Activated CD8-positive, alpha-beta memory T cell treated with anti-CD3 and anti-CD28 coated beads, Interleukin-2, amount 50 U/mL, for 1 hour (primary cell): ENCODE results near the gene DIP2C.
"Not testable (repeated sequence)": the region's sequence is repeated elsewhere in the genome, so short reads cannot be mapped to it uniquely, and the experiment has no call there.

ENCODE experiments used
- DNase-seq: peaks from one replicate; pipeline ENCODE4 v3.0.0-alpha.2; 2020; ENCODE audit errors: extremely low read depth

The DIP2C gene

DNA sequence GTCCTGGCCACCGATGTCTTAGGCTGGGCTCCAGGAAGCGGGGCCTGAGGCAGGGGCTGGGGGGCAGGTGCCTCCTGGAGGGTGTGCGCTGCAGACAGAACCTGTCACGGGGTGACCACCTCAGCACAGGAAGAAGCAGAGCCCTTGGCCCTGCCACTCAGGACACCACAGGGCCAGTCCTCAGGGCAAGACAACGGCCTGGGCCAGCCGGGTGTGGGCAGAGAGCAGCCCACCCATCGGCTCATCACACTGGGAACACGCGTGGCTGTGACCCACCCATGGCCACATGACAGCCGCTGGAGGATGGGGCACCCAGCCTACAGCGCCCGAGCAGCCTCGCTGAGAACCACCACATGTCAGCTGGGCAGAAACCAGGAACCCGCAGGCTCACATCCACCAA lies 5.9 kb upstream of the DIP2C start:
- DNase-seq: no peak

DNA sequence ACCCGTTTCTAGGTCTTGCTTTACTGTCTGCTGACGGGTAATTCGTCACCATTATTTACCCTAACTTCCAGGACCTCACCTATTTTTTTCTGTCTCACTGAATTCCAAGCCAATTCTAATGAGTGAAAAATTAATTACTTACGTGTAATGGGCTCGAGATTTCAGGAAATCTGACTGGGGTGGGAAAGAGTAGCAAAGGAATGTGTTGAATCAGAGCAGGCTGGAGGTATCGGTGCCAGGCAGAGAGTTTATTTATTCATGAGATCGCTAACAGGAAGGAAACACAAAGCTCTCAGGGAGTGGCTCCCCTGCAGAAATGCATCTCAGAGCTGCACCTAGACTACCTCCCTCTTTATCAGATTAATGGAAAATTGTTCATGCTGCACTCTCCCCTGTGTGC lies 4.0 kb upstream of the DIP2C start:
- DNase-seq: no peak

DNA sequence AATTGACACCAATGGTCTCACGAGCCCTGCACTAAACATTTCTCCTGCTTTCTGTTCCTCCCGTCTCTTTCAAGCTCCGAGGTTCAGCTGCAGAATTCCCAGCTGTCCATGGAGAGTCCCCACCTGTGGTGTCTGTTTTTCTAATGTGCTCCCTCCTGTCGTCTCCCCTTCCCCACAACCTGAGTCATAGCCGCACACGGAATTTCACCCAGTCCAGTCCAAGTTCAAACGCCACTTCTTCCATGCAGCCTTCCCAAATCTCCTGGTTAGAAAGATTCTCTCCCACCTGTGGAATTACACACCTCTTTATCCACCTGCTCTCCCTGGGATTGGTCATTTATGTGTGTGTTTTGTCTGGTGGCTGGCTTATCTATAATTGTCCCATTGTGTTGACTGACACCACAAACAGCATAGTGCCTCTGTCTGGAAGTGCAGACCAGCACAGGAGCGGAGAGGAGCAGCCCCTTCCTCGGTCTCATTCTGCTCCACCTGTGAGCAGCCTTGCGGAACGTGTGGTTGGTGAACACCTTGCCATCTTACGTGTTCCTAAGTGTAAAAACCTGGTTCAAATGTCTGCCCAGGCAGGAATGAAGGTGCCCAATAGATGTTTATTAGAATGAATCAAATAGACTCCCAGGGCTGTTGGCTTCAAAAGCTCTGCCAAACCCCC lies 3.3 kb upstream of the DIP2C start:
- no peak for DNase-seq

DNA sequence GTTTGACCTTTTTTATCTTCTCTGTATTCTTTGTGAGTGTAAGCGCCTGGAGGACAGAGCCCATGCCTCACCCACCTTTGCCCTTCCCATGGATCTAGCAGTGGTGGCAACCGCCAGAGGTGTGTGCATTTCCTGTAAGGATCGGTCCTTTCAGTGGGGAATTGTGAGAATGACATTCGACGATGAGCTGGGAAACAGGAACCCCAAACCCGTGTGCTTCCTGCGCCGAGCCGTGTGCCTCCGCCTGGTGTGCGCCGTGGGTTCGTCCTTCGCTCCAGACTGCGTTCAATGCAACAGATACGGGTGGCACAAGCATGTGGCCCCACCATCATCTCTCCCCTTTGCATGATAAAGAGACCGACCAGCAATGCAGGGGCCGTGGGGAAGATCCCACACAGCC lies 1.7 kb upstream of the DIP2C start:
- no peak for DNase-seq

- no peak for DNase-seq
Observed at GRCh38 chr10:690372-691161, 1.1 kb upstream of the DIP2C start.

GRCh38 chr10:689121-689451 lies 382 bp downstream of the DIP2C start:
- DNase-seq: no peak

DNA sequence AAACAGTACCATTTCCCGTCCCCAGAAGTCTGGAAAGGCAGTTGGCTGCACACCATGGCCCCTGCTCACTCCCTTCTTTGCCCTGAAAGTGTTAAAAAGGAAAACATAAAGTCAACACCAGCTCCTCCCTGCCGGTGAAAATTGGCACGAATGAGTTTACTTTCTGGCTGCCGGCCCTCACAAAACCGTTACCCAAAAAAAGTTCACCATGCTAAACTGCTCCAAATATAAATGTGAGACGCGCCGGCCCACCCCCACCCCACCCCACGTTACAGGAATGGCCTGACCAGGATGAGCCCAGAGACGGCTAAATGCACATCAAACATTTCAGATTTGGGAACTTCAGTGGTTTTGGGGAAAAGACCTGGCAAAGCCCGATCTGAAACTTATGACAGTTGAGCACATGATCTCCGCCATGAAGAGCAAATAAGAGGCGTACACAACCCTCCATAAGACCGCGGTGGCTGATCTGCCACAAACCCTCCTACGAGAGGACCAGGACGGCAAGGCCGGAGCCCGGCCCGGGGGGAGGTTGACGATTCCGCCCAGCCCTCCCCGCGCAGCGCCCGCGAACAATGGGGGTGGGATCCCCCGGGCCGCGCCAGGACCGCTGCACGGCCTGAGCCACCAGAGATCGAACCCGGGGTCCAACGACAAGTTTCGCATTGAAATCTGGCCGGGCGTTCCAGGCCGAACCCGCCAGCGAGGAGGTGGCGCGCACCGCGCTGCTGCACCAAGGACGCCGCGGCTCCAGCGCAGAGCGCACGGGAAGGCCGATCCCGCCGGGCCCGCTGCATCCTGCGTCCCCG lies 952 bp downstream of the DIP2C start:
- DNase-seq: no peak

- no peak for DNase-seq
Observed at GRCh38 chr10:687583-688311, 1.7 kb downstream of the DIP2C start.

DNA sequence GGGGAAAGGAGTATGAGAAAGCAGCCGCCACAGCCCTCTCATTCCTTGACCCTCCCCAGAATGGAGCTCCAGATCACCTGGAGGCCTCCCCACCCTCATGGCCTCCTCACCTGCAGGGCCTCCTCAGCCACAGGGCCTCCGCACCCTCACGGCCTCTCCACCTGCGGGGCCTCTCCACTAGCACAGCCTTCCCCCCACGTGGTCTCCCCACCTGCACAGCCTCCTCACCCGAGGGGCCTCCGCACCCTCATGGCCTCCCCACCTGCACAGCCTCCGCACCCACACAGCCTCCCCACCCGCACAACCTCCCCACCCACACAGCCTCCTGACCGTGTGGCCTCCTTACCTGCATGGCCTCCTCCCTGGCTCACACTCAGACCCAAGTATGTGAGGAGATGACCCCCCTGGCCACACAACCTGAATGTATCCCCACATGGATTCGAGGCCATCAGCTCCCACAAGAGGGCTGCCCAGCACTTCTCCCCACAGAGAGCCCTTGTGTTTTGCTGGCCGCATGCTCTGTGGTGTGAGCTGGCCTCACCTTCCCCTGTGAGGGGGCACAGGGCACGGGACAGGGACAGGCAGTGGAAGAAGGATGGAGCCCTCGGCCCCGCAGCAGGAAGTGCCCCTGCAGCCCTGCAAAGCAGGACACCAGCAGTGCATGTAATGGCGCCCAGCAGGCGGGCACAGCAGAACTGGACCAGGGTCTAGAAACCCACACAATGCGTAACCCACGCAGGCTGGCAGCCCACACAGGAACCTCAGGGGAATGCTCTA lies 3.1 kb downstream of the DIP2C start:
- no peak for DNase-seq

DNA sequence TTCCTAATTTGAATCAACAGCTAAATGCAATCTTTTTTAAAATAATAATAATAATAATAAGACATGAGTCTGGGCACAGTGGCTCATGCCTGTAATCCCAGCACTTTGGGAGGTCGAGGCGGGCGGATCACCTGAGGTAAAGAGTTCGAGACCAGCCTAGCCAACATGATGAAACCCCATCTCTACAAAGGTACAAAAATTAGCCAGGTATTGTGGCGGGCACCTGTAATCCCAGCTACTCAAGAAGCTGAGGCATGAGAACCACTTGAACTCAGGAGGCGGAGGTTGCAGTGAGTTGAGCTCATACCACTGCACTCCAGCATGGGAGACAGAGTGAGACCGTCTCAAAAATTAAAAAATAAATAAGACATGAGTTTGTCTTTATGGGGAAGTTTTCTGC lies 3.9 kb downstream of the DIP2C start:
- no peak for DNase-seq

DNA sequence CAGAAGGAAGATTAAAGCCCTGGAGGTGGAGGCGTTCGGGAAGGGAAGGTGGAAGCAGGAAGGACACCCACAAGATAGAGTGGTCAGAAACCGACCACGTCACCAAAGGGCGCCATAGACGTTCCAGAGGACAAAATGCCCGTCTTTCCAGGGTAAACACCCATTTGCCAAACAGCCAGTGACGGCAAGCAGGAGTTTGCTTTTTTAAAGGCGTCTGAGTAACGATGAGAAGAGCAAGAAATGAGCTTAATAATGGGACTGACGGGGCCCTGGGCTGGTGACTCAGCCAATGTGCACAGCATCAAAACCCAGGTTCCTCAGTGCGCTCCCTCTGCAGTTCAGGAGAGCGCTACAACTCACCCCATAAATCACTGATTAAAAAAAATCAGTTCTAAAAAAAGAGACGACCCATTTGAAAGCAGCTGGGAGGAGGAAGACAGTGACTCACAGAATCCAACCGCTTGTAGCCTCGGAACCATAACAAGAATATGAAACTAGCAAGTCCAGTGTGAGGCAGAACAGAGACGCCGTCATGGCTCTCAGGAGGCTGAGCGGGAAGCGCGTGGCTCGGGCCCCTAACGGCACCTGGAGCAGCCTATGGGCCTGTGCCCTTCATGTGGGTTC lies 5.9 kb downstream of the DIP2C start:
- no peak for DNase-seq

DNA sequence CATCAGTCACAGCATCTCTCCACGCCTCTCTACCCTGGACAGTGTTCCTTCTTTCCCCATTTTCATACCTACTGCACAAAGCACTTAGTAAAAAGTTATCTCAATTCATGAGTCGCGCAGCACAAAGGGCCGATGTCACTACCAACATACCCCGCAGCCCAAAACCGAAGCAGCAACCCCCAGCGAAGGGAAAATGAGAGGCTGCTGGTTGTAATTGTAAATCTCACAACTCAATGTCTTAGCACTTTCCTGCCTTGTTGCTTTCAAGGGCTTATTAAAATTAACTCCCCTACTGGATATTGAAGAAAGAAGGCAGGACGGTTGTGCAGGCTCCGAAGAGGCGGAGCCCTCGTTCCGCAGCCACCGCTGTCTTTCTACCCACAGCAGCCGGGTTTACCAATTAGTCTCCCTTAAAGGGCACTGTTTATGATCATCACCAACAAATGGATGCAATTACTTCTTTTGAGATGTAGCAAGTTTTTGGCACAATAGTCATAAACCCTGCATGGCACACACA lies 6.5 kb downstream of the DIP2C start:
- no peak for DNase-seq

GRCh38 chr10:681670-682318 lies 7.7 kb downstream of the DIP2C start:
- DNase-seq: no peak

- DNase-seq: no peak
Observed at GRCh38 chr10:680745-681144, 8.7 kb downstream of the DIP2C start.

GRCh38 chr10:680146-680545 lies 9.3 kb downstream of the DIP2C start:
- DNase-seq: no peak

GRCh38 chr10:679556-679955 lies 9.9 kb downstream of the DIP2C start:
- no peak for DNase-seq

- DNase-seq: not testable (repeated sequence)
Observed at GRCh38 chr10:678662-679005, 10.8 kb downstream of the DIP2C start.

- no peak for DNase-seq
Observed at GRCh38 chr10:677750-678661, 11.5 kb downstream of the DIP2C start.

- no peak for DNase-seq
Observed at GRCh38 chr10:677038-677437, 12.4 kb downstream of the DIP2C start.
